ENCODE results near the gene ACSM3.
A peak's percentile ranks its signal among the peaks of the same experiment; 100 is the strongest.

Gene ACSM3

DNA sequence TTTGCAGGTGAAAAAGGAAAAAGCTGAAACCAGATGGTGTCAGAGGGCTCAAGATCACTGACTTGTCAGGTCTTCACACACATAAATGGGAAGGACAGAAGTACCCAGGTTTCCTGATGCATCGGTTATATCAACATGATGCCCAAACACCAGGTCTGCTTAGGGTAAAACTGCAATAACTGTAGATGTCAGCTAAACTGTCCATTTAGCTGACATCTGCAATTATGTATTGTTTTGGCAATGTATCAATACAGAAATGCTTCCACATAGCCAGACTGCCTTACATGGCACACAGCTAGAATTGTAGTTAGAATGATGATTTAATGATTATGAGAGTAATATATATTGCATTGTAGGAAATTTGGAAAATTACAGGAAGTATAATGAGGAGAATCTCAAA is 5.0 kb downstream of the ACSM3 start:
- Histone ChIP-seq H2AFZ (ENCODE audit: low read length) (no peak overlapping the region), H3K4me2 (ENCODE audit: low read depth, low read length, poor library complexity, severe bottlenecking) (no peak overlapping the region), H3K27me3 (ENCODE audit: insufficient read depth, low read length, poor library complexity, severe bottlenecking) (no peaks in the 10 kb centered on the region), H3K4me1 (ENCODE audit: insufficient read depth, low read length, poor library complexity, severe bottlenecking) (peaks cover 6% of the 10 kb centered on the region), H3F3A (ENCODE audit: low read depth) (no peaks in the 10 kb centered on the region), H3K9ac (ENCODE audit: low read depth, low read length, poor library complexity, severe bottlenecking) (no peak overlapping the region), H3K79me2 (ENCODE audit: insufficient read depth, low read length) (no peaks in the 10 kb centered on the region), H3K9me3 (ENCODE audit: insufficient read depth, low read depth, low read length) (no peaks in the 10 kb centered on the region), H3K36me3 (ENCODE audit: insufficient read depth, low read length) (no peaks in the 10 kb centered on the region), H4K20me1 (ENCODE audit: insufficient read depth, low read length, poor library complexity, severe bottlenecking) (no peaks in the 10 kb centered on the region), H3K9me2 (replicated peaks; ENCODE audit: low read depth, low read length) (no peaks in the 10 kb centered on the region), H3K4me3 (ENCODE audit: low read length, poor library complexity, severe bottlenecking) (no peak overlapping the region)
- TF ChIP-seq EZH2phosphoT487 (IDR thresholded peaks at IDR 0.05; ENCODE audit: borderline replicate concordance), result no peak
- TF ChIP-seq, protein P1, sequence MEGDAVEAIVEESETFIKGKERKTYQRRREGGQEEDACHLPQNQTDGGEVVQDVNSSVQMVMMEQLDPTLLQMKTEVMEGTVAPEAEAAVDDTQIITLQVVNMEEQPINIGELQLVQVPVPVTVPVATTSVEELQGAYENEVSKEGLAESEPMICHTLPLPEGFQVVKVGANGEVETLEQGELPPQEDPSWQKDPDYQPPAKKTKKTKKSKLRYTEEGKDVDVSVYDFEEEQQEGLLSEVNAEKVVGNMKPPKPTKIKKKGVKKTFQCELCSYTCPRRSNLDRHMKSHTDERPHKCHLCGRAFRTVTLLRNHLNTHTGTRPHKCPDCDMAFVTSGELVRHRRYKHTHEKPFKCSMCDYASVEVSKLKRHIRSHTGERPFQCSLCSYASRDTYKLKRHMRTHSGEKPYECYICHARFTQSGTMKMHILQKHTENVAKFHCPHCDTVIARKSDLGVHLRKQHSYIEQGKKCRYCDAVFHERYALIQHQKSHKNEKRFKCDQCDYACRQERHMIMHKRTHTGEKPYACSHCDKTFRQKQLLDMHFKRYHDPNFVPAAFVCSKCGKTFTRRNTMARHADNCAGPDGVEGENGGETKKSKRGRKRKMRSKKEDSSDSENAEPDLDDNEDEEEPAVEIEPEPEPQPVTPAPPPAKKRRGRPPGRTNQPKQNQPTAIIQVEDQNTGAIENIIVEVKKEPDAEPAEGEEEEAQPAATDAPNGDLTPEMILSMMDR (conservative IDR thresholded peaks at IDR 0.05; ENCODE audit: low read length), result no peak

DNA sequence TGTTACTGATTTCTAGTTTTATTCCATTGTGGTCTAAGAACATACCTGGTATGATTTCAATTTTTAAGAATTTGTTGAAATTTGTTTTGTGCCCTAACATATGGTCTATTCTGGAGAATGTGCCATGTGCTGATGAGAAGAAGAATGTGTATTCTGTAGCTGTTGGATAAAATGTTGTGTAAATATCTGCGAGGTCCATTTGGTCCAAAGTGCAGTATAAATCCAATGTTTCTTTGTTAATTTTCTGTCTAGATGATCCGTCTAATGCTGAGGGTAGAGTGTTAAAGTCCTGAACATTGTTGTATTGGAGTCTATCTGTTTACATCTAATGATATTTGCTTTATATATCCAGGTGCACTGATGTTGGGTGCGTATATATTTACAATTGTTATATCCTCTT is 9.9 kb downstream of the ACSM3 start:
- no peaks in the 10 kb centered on the region for H3K4me1 ChIP-seq (ENCODE audit: insufficient read depth, low read length, poor library complexity, severe bottlenecking)
- no peaks in the 10 kb centered on the region for H3F3A ChIP-seq (ENCODE audit: low read depth)
- no peaks in the 10 kb centered on the region for H4K20me1 ChIP-seq (ENCODE audit: insufficient read depth, low read length, poor library complexity, severe bottlenecking)
- H3K4me3 ChIP-seq (ENCODE audit: low read length, poor library complexity, severe bottlenecking), result no peak overlapping the region
- H3K9me3 ChIP-seq (ENCODE audit: insufficient read depth, low read depth, low read length), result no peaks in the 10 kb centered on the region
- no peaks in the 10 kb centered on the region for H3K36me3 ChIP-seq (ENCODE audit: insufficient read depth, low read length)
- H3K79me2 ChIP-seq (ENCODE audit: insufficient read depth, low read length), result no peaks in the 10 kb centered on the region
- no peaks in the 10 kb centered on the region for H3K9me2 ChIP-seq (replicated peaks; ENCODE audit: low read depth, low read length)
- TF ChIP-seq, protein P1 (conservative IDR thresholded peaks at IDR 0.05; ENCODE audit: low read length), result no peak
- no peak for TF ChIP-seq EZH2phosphoT487 (IDR thresholded peaks at IDR 0.05; ENCODE audit: borderline replicate concordance)
- no peaks in the 10 kb centered on the region for H3K27me3 ChIP-seq (ENCODE audit: insufficient read depth, low read length, poor library complexity, severe bottlenecking)
- H2AFZ ChIP-seq (ENCODE audit: low read length), result no peak overlapping the region
- H3K4me2 ChIP-seq (ENCODE audit: low read depth, low read length, poor library complexity, severe bottlenecking), result no peak overlapping the region
- no peak overlapping the region for H3K9ac ChIP-seq (ENCODE audit: low read depth, low read length, poor library complexity, severe bottlenecking)

DNA sequence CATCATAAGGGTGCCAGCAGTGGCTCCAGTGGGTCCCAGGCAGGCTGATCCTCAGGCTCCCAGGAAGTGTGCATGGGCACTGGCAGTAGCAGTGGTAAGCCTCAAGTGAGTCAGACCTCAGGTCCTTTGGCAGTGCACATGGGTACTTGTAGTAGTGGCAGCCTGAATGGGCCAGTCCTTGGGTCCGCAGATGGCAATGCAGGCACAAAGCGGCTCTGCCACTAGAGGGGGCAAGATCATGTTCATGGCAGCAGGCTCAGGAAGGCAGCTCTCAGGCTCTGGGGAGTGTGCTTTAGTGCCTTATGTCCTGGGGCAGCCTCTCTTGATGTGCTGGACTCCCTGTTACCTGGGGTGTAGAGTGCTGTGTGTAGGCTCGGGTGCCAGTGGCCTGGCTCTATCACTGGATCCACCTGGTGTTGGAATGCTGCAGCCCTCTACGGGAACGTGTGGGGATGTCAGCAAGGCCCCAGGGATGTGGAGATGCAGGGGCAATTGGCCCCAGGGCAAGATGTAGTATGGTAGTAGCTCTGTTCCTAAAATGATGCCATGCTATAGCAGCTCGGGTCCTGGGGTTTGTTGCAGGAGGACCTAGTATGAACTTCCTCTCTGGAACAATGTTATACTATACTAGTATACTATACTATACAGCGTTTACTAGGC is 11.0 kb downstream of the ACSM3 start:
- Histone ChIP-seq H2AFZ (ENCODE audit: low read length) (no peak overlapping the region), H3K9ac (ENCODE audit: low read depth, low read length, poor library complexity, severe bottlenecking) (no peak overlapping the region), H3K36me3 (ENCODE audit: insufficient read depth, low read length) (no peaks in the 10 kb centered on the region), H3F3A (ENCODE audit: low read depth) (no peaks in the 10 kb centered on the region), H3K9me3 (ENCODE audit: insufficient read depth, low read depth, low read length) (no peaks in the 10 kb centered on the region), H3K79me2 (ENCODE audit: insufficient read depth, low read length) (no peaks in the 10 kb centered on the region), H3K9me2 (replicated peaks; ENCODE audit: low read depth, low read length) (no peaks in the 10 kb centered on the region), H3K27me3 (ENCODE audit: insufficient read depth, low read length, poor library complexity, severe bottlenecking) (no peaks in the 10 kb centered on the region), H3K4me1 (ENCODE audit: insufficient read depth, low read length, poor library complexity, severe bottlenecking) (no peaks in the 10 kb centered on the region), H3K4me2 (ENCODE audit: low read depth, low read length, poor library complexity, severe bottlenecking) (no peak overlapping the region), H3K4me3 (ENCODE audit: low read length, poor library complexity, severe bottlenecking) (no peak overlapping the region), H4K20me1 (ENCODE audit: insufficient read depth, low read length, poor library complexity, severe bottlenecking) (no peaks in the 10 kb centered on the region)
- no peak for TF ChIP-seq EZH2phosphoT487 (IDR thresholded peaks at IDR 0.05; ENCODE audit: borderline replicate concordance)
- TF ChIP-seq, protein P1 (conservative IDR thresholded peaks at IDR 0.05; ENCODE audit: low read length), result peak; percentile 86

Measured in Loucy (cell line).